ENCODE results near the gene CCDC50.

DNA sequence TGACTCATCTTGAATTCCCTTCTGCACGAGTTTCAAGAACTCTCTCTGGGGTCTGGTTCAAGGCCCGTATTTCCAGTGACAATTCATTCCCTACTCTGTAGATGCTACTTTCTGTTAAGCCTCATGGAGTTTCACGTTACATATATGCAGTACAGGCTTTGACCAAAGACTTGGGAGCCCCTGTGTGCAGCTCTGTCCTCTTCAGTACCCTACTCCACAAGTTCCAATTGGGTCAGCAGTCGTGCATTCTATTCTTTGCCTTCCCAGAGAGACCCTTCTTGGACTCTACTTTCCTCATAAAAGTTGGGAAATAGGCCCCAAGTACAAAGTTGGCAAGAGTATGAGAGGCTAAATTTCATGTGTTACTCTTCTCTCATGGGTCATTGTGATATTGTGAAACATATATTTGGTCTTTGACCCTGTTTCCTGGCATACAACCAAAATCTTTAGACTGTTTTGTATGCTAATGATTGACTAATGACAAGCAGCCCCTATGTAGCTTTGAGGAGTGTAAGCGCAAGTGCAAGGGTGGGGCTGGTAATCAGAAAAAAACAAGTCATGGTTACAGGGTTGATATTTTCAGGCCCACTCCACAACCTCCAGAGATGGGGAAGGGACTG is 15.0 kb upstream of the CCDC50 start:
- TF ChIP-seq, protein P1, sequence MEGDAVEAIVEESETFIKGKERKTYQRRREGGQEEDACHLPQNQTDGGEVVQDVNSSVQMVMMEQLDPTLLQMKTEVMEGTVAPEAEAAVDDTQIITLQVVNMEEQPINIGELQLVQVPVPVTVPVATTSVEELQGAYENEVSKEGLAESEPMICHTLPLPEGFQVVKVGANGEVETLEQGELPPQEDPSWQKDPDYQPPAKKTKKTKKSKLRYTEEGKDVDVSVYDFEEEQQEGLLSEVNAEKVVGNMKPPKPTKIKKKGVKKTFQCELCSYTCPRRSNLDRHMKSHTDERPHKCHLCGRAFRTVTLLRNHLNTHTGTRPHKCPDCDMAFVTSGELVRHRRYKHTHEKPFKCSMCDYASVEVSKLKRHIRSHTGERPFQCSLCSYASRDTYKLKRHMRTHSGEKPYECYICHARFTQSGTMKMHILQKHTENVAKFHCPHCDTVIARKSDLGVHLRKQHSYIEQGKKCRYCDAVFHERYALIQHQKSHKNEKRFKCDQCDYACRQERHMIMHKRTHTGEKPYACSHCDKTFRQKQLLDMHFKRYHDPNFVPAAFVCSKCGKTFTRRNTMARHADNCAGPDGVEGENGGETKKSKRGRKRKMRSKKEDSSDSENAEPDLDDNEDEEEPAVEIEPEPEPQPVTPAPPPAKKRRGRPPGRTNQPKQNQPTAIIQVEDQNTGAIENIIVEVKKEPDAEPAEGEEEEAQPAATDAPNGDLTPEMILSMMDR (IDR thresholded peaks at IDR 0.05) = no peak
- TF ChIP-seq POLR2AphosphoS5 (IDR thresholded peaks at IDR 0.05) = no peak
